Ureter (tissue), 1 donor: ENCODE results near the gene FMO5. TPM values are rescaled to one million over a fixed set of nuclear protein-coding genes. Genes with fewer than 3 reads are reported as not detected.

Experiments
- DNase-seq: peaks from one replicate; pipeline ENCODE4 v3.0.0-alpha.2; 2020; ENCODE audit warnings: low spot score
- total RNA-seq: library from RNA; stranded (reverse); gene quantifications from one replicate; pipeline ENCODE4 v1.2.4, GENCODE V29; 2023
- donor health status: DM: yes; HTN: yes; CAD: no.

The FMO5 gene
- total RNA-seq, 1 donor from 2014 or later, result 8.4 TPM

- no peak for DNase-seq
These were observed 82.3 kb downstream of the FMO5 start for GRCh38 chr1:147142886-147143285.

Other genes starting within 250 kb of the FMO5 start
- 14.4 TPM for gene PRKAB2, start 52.9 kb downstream of the FMO5 start, total RNA-seq
- 31.5 TPM for gene CHD1L, start 17.3 kb upstream of the FMO5 start, total RNA-seq